Measurements from ENCODE around the gene COL26A1. TPM values are rescaled to one million over a fixed set of nuclear protein-coding genes. Genes with fewer than 3 reads are reported as not detected.

COL26A1 gene
- total RNA-seq, 1 experiment from 2014 or later, result 0.43 TPM

DNA sequence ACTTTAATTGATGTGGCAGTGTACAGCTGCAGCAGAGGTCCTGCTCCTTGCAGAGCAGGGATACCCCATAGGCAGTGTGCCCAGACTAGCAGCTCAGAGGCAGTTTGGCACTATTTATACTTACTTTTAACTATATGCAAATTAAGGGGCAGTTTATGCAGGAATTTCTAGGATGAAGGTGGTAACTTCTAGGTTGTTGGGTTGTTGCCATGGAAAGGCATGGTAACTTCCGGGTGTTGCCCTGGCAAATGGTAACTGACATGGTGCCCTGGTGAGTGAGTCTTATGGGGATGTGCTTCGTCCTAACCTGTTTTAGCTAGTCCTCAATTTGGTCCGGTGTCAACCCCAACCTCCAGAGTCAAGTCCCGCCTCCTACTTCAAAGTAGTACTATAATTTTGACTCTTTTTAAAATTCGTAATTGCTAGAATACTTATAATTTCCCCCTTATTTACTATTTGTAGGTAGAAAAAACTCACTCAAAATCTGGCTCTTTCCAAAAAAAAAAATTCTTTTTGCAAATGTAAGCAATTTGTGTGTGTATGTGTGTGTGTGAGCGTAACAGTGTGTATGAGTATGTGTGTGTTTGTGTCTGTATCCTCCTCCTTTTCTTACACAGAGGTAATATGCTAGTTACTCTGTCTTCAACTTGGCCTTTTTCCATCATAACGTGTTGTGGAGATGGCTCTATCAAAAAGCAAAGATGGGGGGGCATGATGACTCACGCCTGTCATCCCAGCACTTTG, 5.9 kb downstream of the COL26A1 start:
- Histone ChIP-seq H3K4me3 (ENCODE audit: low read depth, low read length, poor library complexity, severe bottlenecking) (no peak overlapping the region), H3K36me3 (ENCODE audit: insufficient read depth, low read length, poor library complexity, severe bottlenecking) (no peaks in the 10 kb centered on the region), H3K9me3 (ENCODE audit: low read depth, low read length, poor library complexity, severe bottlenecking) (no peaks in the 10 kb centered on the region), H3K4me1 (ENCODE audit: insufficient read depth, low read length, poor library complexity, severe bottlenecking) (no peaks in the 10 kb centered on the region), H3K27me3 (replicated peaks; ENCODE audit: insufficient read depth, low read depth, low read length, poor library complexity) (no peaks in the 10 kb centered on the region), H3K27ac (ENCODE audit: low read depth, low read length, poor library complexity, severe bottlenecking) (no peak overlapping the region)
- TF ChIP-seq, protein P1, sequence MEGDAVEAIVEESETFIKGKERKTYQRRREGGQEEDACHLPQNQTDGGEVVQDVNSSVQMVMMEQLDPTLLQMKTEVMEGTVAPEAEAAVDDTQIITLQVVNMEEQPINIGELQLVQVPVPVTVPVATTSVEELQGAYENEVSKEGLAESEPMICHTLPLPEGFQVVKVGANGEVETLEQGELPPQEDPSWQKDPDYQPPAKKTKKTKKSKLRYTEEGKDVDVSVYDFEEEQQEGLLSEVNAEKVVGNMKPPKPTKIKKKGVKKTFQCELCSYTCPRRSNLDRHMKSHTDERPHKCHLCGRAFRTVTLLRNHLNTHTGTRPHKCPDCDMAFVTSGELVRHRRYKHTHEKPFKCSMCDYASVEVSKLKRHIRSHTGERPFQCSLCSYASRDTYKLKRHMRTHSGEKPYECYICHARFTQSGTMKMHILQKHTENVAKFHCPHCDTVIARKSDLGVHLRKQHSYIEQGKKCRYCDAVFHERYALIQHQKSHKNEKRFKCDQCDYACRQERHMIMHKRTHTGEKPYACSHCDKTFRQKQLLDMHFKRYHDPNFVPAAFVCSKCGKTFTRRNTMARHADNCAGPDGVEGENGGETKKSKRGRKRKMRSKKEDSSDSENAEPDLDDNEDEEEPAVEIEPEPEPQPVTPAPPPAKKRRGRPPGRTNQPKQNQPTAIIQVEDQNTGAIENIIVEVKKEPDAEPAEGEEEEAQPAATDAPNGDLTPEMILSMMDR (conservative IDR thresholded peaks at IDR 0.05; ENCODE audit: low read depth, low read length), result no peak
- TF ChIP-seq EZH2 (IDR thresholded peaks at IDR 0.05; ENCODE audit: borderline replicate concordance, low read depth, low read length, poor library complexity, severe bottlenecking), result no peak
- ChIA-PET CTCF (no interaction called here), POLR2A (ENCODE audit: low non-redundant PET) (no interaction called here)
- DNase-seq (ENCODE audit: low spot score), result no peak
- no TSS peak for BruUV-seq (replicated peaks)
- intact Hi-C loops (cut with micrococcal nuclease; ENCODE audit: unreplicated experiment), result no loop called here

DNA sequence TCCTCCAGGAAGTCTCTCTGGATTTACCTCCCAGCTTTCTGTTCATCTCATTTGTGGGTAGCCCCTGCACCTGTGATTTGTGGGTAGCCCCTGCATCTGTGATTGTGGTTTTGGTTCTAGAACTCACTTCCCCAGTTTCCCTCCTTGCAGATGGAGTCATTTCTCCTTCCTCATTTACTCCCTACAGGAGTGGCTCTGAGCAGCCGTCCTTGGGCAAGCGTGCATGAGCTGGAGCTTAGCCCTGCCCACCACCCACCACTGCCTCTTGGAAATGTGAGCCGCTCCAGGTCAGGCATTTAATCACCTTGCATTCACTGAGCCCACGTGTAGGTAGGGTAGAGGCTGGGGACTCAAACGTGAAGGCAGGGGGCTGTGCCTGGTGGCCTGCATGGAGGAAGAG, 8.2 kb downstream of the COL26A1 start:
- no TSS peak for BruUV-seq (replicated peaks)
- Histone ChIP-seq H3K4me1 (ENCODE audit: insufficient read depth, low read length, poor library complexity, severe bottlenecking) (no peaks in the 10 kb centered on the region), H3K27me3 (replicated peaks; ENCODE audit: insufficient read depth, low read depth, low read length, poor library complexity) (no peaks in the 10 kb centered on the region), H3K27ac (ENCODE audit: low read depth, low read length, poor library complexity, severe bottlenecking) (no peak overlapping the region), H3K4me3 (ENCODE audit: low read depth, low read length, poor library complexity, severe bottlenecking) (no peak overlapping the region), H3K36me3 (ENCODE audit: insufficient read depth, low read length, poor library complexity, severe bottlenecking) (no peaks in the 10 kb centered on the region), H3K9me3 (ENCODE audit: low read depth, low read length, poor library complexity, severe bottlenecking) (no peaks in the 10 kb centered on the region)
- intact Hi-C loops (cut with micrococcal nuclease; ENCODE audit: unreplicated experiment), result no loop called here
- TF ChIP-seq, protein P1 (conservative IDR thresholded peaks at IDR 0.05; ENCODE audit: low read depth, low read length), result no peak
- TF ChIP-seq EZH2 (IDR thresholded peaks at IDR 0.05; ENCODE audit: borderline replicate concordance, low read depth, low read length, poor library complexity, severe bottlenecking), result no peak
- no peak for DNase-seq (ENCODE audit: low spot score)
- POLR2A ChIA-PET (ENCODE audit: low non-redundant PET), result no interaction called here
- CTCF ChIA-PET, result interaction anchor here (0.7 kb wide), 1 partner anchor 17 kb away, joined by 3 read pairs; no protein-coding TSS in a partner anchor

DNA sequence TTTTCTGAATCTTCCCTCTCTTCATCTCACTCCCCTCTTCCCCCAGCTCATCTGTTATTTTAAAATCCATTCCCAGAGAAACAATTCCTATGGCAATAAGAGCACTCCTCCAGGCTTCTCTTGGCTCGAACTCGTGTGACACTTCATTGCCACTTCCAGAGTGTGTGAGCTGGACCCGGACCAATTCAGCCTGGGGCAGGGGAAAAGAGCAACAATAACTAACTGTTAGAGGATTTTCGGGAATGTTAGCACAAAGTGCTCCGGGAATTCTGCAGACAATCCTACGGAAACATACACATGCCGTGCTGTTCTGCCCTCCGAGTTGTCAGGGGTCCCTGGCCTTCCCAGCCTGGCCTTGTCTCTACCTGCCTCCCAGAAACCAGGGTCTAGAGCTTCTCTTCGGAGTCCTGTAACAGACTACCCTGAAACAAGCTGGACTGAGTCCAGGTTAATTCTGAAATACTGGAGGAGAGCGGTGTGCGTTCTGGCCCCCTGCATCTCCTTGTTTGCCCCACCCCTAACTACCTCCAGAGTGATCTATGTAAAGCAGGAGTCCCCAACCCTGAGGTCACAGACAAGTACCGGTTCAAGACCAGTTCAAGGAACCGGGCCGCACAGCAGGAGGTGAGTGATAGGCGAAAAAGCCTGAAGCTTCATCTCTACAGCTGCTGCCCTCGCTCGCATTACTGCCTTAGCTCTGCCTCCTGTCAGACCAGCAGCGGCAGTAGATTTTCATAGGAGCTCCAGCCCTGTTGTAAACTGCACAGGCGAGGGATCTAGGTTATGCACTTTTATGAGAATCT, 11.3 kb downstream of the COL26A1 start:
- no TSS peak for BruUV-seq (replicated peaks)
- intact Hi-C loops (cut with micrococcal nuclease; ENCODE audit: unreplicated experiment), result no loop called here
- no peak overlapping the region for H3K4me3 ChIP-seq (ENCODE audit: low read depth, low read length, poor library complexity, severe bottlenecking)
- CTCF ChIA-PET, result no interaction called here
- no peaks in the 10 kb centered on the region for H3K9me3 ChIP-seq (ENCODE audit: low read depth, low read length, poor library complexity, severe bottlenecking)
- TF ChIP-seq EZH2 (IDR thresholded peaks at IDR 0.05; ENCODE audit: borderline replicate concordance, low read depth, low read length, poor library complexity, severe bottlenecking), result no peak
- DNase-seq (ENCODE audit: low spot score), result no peak
- H3K27me3 ChIP-seq (replicated peaks; ENCODE audit: insufficient read depth, low read depth, low read length, poor library complexity), result no peaks in the 10 kb centered on the region
- POLR2A ChIA-PET (ENCODE audit: low non-redundant PET), result no interaction called here
- no peaks in the 10 kb centered on the region for H3K36me3 ChIP-seq (ENCODE audit: insufficient read depth, low read length, poor library complexity, severe bottlenecking)
- no peaks in the 10 kb centered on the region for H3K4me1 ChIP-seq (ENCODE audit: insufficient read depth, low read length, poor library complexity, severe bottlenecking)
- H3K27ac ChIP-seq (ENCODE audit: low read depth, low read length, poor library complexity, severe bottlenecking), result no peak overlapping the region

Measured in A673 (cell line).